Progenitor cell of endocrine pancreas (in vitro differentiated cells): ENCODE results near the gene FFAR3. TPM values are rescaled to one million over a fixed set of nuclear protein-coding genes. Genes with fewer than 3 reads are reported as not detected.
"Not testable (repeated sequence)": the region's sequence is repeated elsewhere in the genome, so short reads cannot be mapped to it uniquely, and the experiment has no call there.

Experiments used
- DNase-seq: peaks from one replicate; pipeline ENCODE4 v3.0.0; 2021; ENCODE audit warnings: low spot score; ENCODE audit not compliant: unreplicated experiment
- H3K27ac Mint-ChIP-seq: 2 replicates; pipeline ENCODE4 v1.8.0; 2021; ENCODE audit warnings: mild to moderate bottlenecking, moderate library complexity, mixed read lengths
- H3K27me3 Mint-ChIP-seq: 2 replicates; pipeline ENCODE4 v1.8.0; 2021; ENCODE audit warnings: mixed read lengths
- H3K36me3 Mint-ChIP-seq: 2 replicates; pipeline ENCODE4 v1.8.0; 2022; ENCODE audit warnings: mixed read lengths; ENCODE audit not compliant: insufficient read depth
- H3K4me1 Mint-ChIP-seq: 2 replicates; pipeline ENCODE4 v1.8.0; 2021; ENCODE audit warnings: low read depth, mixed read lengths
- H3K4me3 Mint-ChIP-seq: 2 replicates; pipeline ENCODE4 v1.8.0; 2021; ENCODE audit warnings: low read depth, mild to moderate bottlenecking, moderate library complexity, mixed read lengths
- H3K9me3 Mint-ChIP-seq: 2 replicates; pipeline ENCODE4 v1.8.0; 2021; ENCODE audit warnings: low read depth, mixed read lengths
- CTCF ChIP-seq: fragments of 200-600 bp; sonication (generic); IDR thresholded peaks from one replicate; pipeline ENCODE4 v1.5.0; 2021; ENCODE audit warnings: antibody characterized with exemption, mild to moderate bottlenecking; ENCODE audit not compliant: unreplicated experiment
- total RNA-seq: library from RNA; stranded (reverse); gene quantifications from 2 replicates; pipeline ENCODE4 v1.2.1, GENCODE V29; 2021

Gene FFAR3
- total RNA-seq, 1 donor from 2014 or later = not detected

- no peaks in the 10 kb centered on the region for H3K9me3 Mint-ChIP-seq
- no peak overlapping the region for H3K27ac Mint-ChIP-seq
- H3K27me3 Mint-ChIP-seq = no peaks in the 10 kb centered on the region
- no peaks in the 10 kb centered on the region for H3K36me3 Mint-ChIP-seq
- TF ChIP-seq CTCF = no peak
- no peak for DNase-seq
- H3K4me3 Mint-ChIP-seq = no peak overlapping the region
- H3K4me1 Mint-ChIP-seq = peaks cover 4% of the 10 kb centered on the region
Measured at GRCh38 chr19:35355791-35356460, 2.3 kb upstream of the FFAR3 start.

DNA sequence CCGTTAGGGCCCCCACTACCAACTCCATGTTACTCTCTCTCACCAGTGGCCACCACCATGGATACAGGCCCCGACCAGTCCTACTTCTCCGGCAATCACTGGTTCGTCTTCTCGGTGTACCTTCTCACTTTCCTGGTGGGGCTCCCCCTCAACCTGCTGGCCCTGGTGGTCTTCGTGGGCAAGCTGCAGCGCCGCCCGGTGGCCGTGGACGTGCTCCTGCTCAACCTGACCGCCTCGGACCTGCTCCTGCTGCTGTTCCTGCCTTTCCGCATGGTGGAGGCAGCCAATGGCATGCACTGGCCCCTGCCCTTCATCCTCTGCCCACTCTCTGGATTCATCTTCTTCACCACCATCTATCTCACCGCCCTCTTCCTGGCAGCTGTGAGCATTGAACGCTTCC, 574 bp downstream of the FFAR3 start:
- not testable (repeated sequence) for H3K36me3 Mint-ChIP-seq, DNase-seq, H3K4me1 Mint-ChIP-seq, H3K27me3 Mint-ChIP-seq, H3K4me3 Mint-ChIP-seq, H3K9me3 Mint-ChIP-seq, H3K27ac Mint-ChIP-seq

DNA sequence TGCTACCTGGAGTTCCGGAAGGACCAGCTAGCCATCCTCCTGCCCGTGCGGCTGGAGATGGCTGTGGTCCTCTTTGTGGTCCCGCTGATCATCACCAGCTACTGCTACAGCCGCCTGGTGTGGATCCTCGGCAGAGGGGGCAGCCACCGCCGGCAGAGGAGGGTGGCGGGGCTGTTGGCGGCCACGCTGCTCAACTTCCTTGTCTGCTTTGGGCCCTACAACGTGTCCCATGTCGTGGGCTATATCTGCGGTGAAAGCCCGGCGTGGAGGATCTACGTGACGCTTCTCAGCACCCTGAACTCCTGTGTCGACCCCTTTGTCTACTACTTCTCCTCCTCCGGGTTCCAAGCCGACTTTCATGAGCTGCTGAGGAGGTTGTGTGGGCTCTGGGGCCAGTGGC, 1.1 kb downstream of the FFAR3 start:
- not testable (repeated sequence) for H3K36me3 Mint-ChIP-seq, H3K4me3 Mint-ChIP-seq, H3K4me1 Mint-ChIP-seq, H3K27me3 Mint-ChIP-seq, DNase-seq, H3K27ac Mint-ChIP-seq, H3K9me3 Mint-ChIP-seq

- H3K27me3 Mint-ChIP-seq, H3K27ac Mint-ChIP-seq, H3K36me3 Mint-ChIP-seq, H3K4me3 Mint-ChIP-seq, H3K4me1 Mint-ChIP-seq, DNase-seq, H3K9me3 Mint-ChIP-seq: not testable (repeated sequence)
Measured at GRCh38 chr19:35360081-35360480, 1.8 kb downstream of the FFAR3 start.

DNA sequence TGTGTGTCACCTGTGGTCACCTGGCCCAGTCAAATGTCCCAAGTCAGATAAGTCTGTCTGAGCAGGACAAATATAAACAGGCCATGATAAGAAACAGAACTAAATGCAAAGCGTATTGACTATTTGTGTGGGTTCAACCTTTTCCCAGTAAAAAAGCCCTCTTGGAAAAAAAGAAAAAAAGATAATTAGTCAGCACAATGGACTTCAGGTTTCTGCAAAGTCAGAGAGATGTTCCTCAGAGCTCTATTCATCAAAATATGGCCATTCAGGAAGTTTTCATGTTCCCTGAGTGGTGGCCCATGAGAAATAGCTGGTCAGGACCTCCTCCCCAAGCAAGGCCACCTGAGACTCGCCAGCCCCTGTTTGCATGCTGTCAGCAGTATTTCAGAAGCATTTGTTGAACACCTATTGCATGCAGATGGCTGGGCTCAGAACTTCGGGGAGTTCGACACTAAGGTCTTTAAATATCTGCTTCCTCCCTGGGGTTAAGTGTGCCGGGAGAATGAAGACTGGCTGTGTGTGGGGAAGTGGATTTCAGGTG, 2.7 kb downstream of the FFAR3 start:
- Mint-ChIP-seq H3K36me3 (no peaks in the 10 kb centered on the region), H3K4me3 (no peak overlapping the region), H3K4me1 (peaks cover 9% of the 10 kb centered on the region), H3K9me3 (no peaks in the 10 kb centered on the region), H3K27ac (no peak overlapping the region), H3K27me3 (no peaks in the 10 kb centered on the region)
- no peak for DNase-seq
- no peak for TF ChIP-seq CTCF

DNA sequence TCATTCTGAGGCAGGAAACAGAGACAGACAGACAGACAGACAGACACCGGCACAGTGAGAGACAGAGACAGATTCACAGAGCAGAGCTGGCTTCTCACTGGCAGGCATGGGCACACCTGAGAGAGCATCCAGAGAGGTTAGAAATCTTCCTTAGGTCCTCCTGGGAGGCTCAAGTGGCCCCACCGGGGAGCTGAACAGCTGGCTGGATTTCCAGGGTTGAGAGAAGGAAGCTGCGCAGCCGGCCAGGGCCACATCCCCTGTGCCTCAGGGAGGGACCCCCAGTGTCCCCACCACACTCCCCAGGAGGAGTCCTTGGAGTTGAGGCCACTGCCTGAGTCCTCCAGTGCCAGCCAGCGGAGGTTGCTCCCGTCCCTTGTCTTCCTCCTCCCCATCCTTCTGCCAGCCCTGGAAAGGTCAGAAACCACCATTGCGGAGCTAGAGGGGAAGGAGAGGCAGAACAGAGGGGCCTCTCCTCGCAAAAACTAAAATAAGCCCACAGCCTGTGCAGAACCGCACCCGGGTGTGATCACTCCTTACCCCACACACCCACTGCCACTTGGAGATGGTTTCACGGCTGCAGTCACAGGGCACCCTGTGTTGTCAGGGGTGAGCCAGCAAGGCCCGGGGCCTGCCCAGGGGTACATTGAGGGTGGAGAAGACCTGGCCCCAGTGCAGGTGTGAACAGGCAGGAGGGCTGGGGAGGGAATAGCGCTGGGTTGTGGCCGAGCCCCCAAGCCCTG, 4.2 kb downstream of the FFAR3 start:
- H3K27me3 Mint-ChIP-seq = no peaks in the 10 kb centered on the region
- TF ChIP-seq CTCF = no peak
- H3K27ac Mint-ChIP-seq = no peak overlapping the region
- peaks cover 7% of the 10 kb centered on the region for H3K4me1 Mint-ChIP-seq
- H3K36me3 Mint-ChIP-seq = no peaks in the 10 kb centered on the region
- no peak overlapping the region for H3K4me3 Mint-ChIP-seq
- DNase-seq = no peak
- no peaks in the 10 kb centered on the region for H3K9me3 Mint-ChIP-seq
